ENCODE data around the gene TBX18.

TBX18 gene

DNA sequence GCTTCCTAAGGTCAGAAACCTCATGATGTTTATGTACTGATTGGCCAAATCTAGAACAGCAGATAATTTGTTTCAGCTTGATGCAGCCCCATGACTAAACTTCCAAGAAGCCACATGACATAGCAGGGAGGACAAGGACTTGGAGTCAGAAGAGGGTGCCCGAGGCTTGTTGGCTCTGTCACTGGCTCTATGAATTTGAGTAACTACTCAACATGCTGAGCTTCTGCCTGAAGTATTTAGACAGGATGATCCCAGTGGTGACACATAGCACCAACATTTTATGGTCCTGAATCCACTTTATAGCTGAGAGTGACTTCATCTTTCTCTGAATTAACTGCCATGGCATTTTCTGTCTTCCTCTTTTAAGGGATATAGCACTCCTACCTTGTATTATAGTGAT lies 13.5 kb upstream of the TBX18 start:
- H2AFZ ChIP-seq (ENCODE audit: low read depth, low read length), result no peak overlapping the region
- H3K9me3 ChIP-seq (ENCODE audit: control insufficient read depth, low read length), result no peaks in the 10 kb centered on the region
- H2AK5ac ChIP-seq (ENCODE audit: low read length, severe bottlenecking), result no peak overlapping the region
- peaks cover 12% of the 10 kb centered on the region for H3K4me1 ChIP-seq (ENCODE audit: control insufficient read depth, insufficient read depth, low read depth, low read length)
- H3K4me3 ChIP-seq (ENCODE audit: insufficient read depth in 1 of 2, low read depth in 1 of 2, low read length in 2 of 2), result no peak overlapping the region
- H3K27me3 ChIP-seq (ENCODE audit: control insufficient read depth in 1 of 2, insufficient read depth in 1 of 2, low read length in 2 of 2), result peaks cover 1 to 65% of the 10 kb centered on the region in 2 experiments
- no peak overlapping the region for H3K18ac ChIP-seq (ENCODE audit: low read depth in 1 of 2, low read length in 2 of 2)
- H4K91ac ChIP-seq (ENCODE audit: low read length), result no peak overlapping the region
- H3K23ac ChIP-seq (ENCODE audit: low read length in 2 of 2), result no peak overlapping the region
- no peak overlapping the region for H4K8ac ChIP-seq (ENCODE audit: low read length)
- no peak overlapping the region for H2BK15ac ChIP-seq (ENCODE audit: low read depth, poor library complexity, severe bottlenecking)
- no peak overlapping the region for H3K4me2 ChIP-seq (ENCODE audit: low read length, poor library complexity, severe bottlenecking)
- H3K36me3 ChIP-seq (ENCODE audit: control insufficient read depth in 1 of 2, insufficient read depth in 2 of 2, low read depth in 1 of 2, low read length in 2 of 2), result no peaks in the 10 kb centered on the region
- no peaks in the 10 kb centered on the region for H3K79me1 ChIP-seq (replicated peaks; ENCODE audit: low read length, poor library complexity, severe bottlenecking)
- 63% methylated on average over 1 of the region's 1 CpG for WGBS
- H3K9ac ChIP-seq (ENCODE audit: low read length), result peak overlapping the region; percentile 20
- H3K4ac ChIP-seq (ENCODE audit: low read depth in 1 of 2, low read length in 2 of 2), result no peak overlapping the region
- H3K27ac ChIP-seq (ENCODE audit: low read length, poor library complexity, severe bottlenecking), result no peak overlapping the region
- no peak overlapping the region for H2BK5ac ChIP-seq (ENCODE audit: low read depth, low read length, poor library complexity, severe bottlenecking)
- no peak overlapping the region for H3K14ac ChIP-seq (ENCODE audit: low read length in 2 of 2)
- DNase-seq, result no peak
- H2BK12ac ChIP-seq (ENCODE audit: low read length in 2 of 2), result no peak overlapping the region
- H2BK120ac ChIP-seq (ENCODE audit: low read depth, low read length), result no peak overlapping the region

DNA sequence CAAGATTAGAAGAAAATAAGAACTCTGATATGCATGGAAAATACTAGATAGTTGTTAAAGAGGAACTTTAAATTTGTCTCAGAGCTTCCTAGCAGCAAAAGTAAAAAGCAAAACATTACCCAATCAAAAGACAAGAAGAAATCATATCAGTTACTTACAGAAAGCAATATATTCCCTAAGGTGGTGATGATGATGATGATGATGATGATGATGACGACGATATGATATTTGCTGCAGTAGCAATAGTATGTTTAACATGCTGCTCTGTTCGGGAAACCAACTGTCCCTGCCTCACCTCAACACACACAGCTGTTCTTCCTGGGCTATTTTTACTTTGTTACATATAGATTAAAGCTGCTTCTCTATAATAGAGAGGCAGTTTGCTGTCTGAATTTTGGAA lies 12.0 kb upstream of the TBX18 start:
- Histone ChIP-seq H3K36me3 (ENCODE audit: control insufficient read depth in 1 of 2, insufficient read depth in 2 of 2, low read depth in 1 of 2, low read length in 2 of 2) (no peaks in the 10 kb centered on the region), H2BK15ac (ENCODE audit: low read depth, poor library complexity, severe bottlenecking) (no peak overlapping the region), H3K4me2 (ENCODE audit: low read length, poor library complexity, severe bottlenecking) (no peak overlapping the region), H3K27ac (ENCODE audit: low read length, poor library complexity, severe bottlenecking) (no peak overlapping the region), H2BK12ac (ENCODE audit: low read length in 2 of 2) (no peak overlapping the region), H3K4me3 (ENCODE audit: insufficient read depth in 1 of 2, low read depth in 1 of 2, low read length in 2 of 2) (no peak overlapping the region), H3K23ac (ENCODE audit: low read length in 2 of 2) (no peak overlapping the region), H4K91ac (ENCODE audit: low read length) (no peak overlapping the region), H3K4ac (ENCODE audit: low read depth in 1 of 2, low read length in 2 of 2) (no peak overlapping the region), H2AFZ (ENCODE audit: low read depth, low read length) (no peak overlapping the region), H3K4me1 (ENCODE audit: control insufficient read depth, insufficient read depth, low read depth, low read length) (peaks cover 14% of the 10 kb centered on the region), H3K9me3 (ENCODE audit: control insufficient read depth, low read length) (no peaks in the 10 kb centered on the region), H3K9ac (ENCODE audit: low read length) (no peak overlapping the region), H4K8ac (ENCODE audit: low read length) (no peak overlapping the region), H3K27me3 (ENCODE audit: control insufficient read depth in 1 of 2, insufficient read depth in 1 of 2, low read length in 2 of 2) (peaks cover 7 to 71% of the 10 kb centered on the region in 2 experiments), H2BK5ac (ENCODE audit: low read depth, low read length, poor library complexity, severe bottlenecking) (no peak overlapping the region), H2BK120ac (ENCODE audit: low read depth, low read length) (no peak overlapping the region), H3K18ac (ENCODE audit: low read depth in 1 of 2, low read length in 2 of 2) (no peak overlapping the region), H3K14ac (ENCODE audit: low read length in 2 of 2) (no peak overlapping the region), H2AK5ac (ENCODE audit: low read length, severe bottlenecking) (no peak overlapping the region), H3K79me1 (replicated peaks; ENCODE audit: low read length, poor library complexity, severe bottlenecking) (no peaks in the 10 kb centered on the region)
- DNase-seq, result no peak
- 60% methylated on average over 1 of the region's 3 CpGs for WGBS

DNA sequence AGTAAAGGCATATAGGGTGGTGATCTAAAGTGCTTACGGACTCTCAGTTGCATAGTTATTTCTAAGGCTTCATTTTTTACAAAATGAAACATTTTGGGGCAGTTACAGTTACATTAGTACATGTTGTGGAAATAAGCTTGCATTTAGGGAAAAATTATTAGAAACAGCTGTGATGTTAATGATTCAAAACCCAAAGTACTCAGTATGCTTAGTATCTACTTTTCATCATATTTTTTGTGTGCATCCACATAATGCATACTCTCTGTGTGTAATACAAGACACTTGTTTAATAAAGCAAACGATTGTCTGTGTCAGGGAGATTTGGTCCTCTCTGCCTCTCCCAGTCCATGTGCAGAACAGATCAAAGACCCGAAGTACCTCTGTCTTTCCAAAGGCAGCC lies 11.4 kb upstream of the TBX18 start:
- no peaks in the 10 kb centered on the region for H3K9me3 ChIP-seq (ENCODE audit: control insufficient read depth, low read length)
- H4K91ac ChIP-seq (ENCODE audit: low read length), result no peak overlapping the region
- no peak overlapping the region for H3K4me2 ChIP-seq (ENCODE audit: low read length, poor library complexity, severe bottlenecking)
- no peaks in the 10 kb centered on the region for H3K79me1 ChIP-seq (replicated peaks; ENCODE audit: low read length, poor library complexity, severe bottlenecking)
- no peak overlapping the region for H3K9ac ChIP-seq (ENCODE audit: low read length)
- H3K4me3 ChIP-seq (ENCODE audit: insufficient read depth in 1 of 2, low read depth in 1 of 2, low read length in 2 of 2), result no peak overlapping the region
- peaks cover 14% of the 10 kb centered on the region for H3K4me1 ChIP-seq (ENCODE audit: control insufficient read depth, insufficient read depth, low read depth, low read length)
- no peak overlapping the region for H3K4ac ChIP-seq (ENCODE audit: low read depth in 1 of 2, low read length in 2 of 2)
- H3K36me3 ChIP-seq (ENCODE audit: control insufficient read depth in 1 of 2, insufficient read depth in 2 of 2, low read depth in 1 of 2, low read length in 2 of 2), result no peaks in the 10 kb centered on the region
- no peak overlapping the region for H2AFZ ChIP-seq (ENCODE audit: low read depth, low read length)
- H2AK5ac ChIP-seq (ENCODE audit: low read length, severe bottlenecking), result no peak overlapping the region
- H4K8ac ChIP-seq (ENCODE audit: low read length), result no peak overlapping the region
- no peak overlapping the region for H3K27ac ChIP-seq (ENCODE audit: low read length, poor library complexity, severe bottlenecking)
- H2BK15ac ChIP-seq (ENCODE audit: low read depth, poor library complexity, severe bottlenecking), result no peak overlapping the region
- H3K14ac ChIP-seq (ENCODE audit: low read length in 2 of 2), result no peak overlapping the region
- no peak overlapping the region for H3K18ac ChIP-seq (ENCODE audit: low read depth in 1 of 2, low read length in 2 of 2)
- H3K27me3 ChIP-seq (ENCODE audit: control insufficient read depth in 1 of 2, insufficient read depth in 1 of 2, low read length in 2 of 2), result peaks cover 7 to 71% of the 10 kb centered on the region in 2 experiments
- no peak overlapping the region for H2BK12ac ChIP-seq (ENCODE audit: low read length in 2 of 2)
- 100% methylated on average over 1 of the region's 3 CpGs for WGBS
- H2BK5ac ChIP-seq (ENCODE audit: low read depth, low read length, poor library complexity, severe bottlenecking), result no peak overlapping the region
- no peak for DNase-seq
- no peak overlapping the region for H3K23ac ChIP-seq (ENCODE audit: low read length in 2 of 2)
- H2BK120ac ChIP-seq (ENCODE audit: low read depth, low read length), result no peak overlapping the region

DNA sequence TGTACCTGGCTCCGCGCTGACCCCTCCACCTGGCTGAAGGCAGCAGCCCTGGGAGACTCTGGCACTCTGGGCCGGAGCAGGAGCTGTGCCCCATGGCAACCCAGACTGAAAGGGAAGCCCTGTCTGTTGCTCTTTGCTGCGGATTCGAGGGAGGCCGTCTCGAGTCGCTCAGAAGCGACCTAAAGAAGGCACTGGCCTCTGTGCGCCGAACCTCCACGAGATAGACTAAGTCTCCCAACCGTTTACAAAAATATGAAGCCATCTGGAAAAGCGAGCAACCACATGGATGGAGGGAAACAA lies 10.5 kb upstream of the TBX18 start:
- Histone ChIP-seq H2BK5ac (ENCODE audit: low read depth, low read length, poor library complexity, severe bottlenecking) (no peak overlapping the region), H2BK120ac (ENCODE audit: low read depth, low read length) (no peak overlapping the region), H3K4me1 (ENCODE audit: control insufficient read depth, insufficient read depth, low read depth, low read length) (peaks cover 14% of the 10 kb centered on the region), H4K8ac (ENCODE audit: low read length) (no peak overlapping the region), H3K9me3 (ENCODE audit: control insufficient read depth, low read length) (no peaks in the 10 kb centered on the region), H2AK5ac (ENCODE audit: low read length, severe bottlenecking) (no peak overlapping the region), H2AFZ (ENCODE audit: low read depth, low read length) (no peak overlapping the region), H2BK12ac (ENCODE audit: low read length in 2 of 2) (no peak overlapping the region), H3K9ac (ENCODE audit: low read length) (peak overlapping the region; percentile 88), H3K27ac (ENCODE audit: low read length, poor library complexity, severe bottlenecking) (no peak overlapping the region), H3K27me3 (ENCODE audit: control insufficient read depth in 1 of 2, insufficient read depth in 1 of 2, low read length in 2 of 2) (peaks cover 7 to 70% of the 10 kb centered on the region in 2 experiments), H3K4me2 (ENCODE audit: low read length, poor library complexity, severe bottlenecking) (peak overlapping the region; percentile 97), H3K4ac (ENCODE audit: low read depth in 1 of 2, low read length in 2 of 2) (no peak overlapping the region), H4K91ac (ENCODE audit: low read length) (peak overlapping the region; percentile 37), H3K79me1 (replicated peaks; ENCODE audit: low read length, poor library complexity, severe bottlenecking) (no peaks in the 10 kb centered on the region), H2BK15ac (ENCODE audit: low read depth, poor library complexity, severe bottlenecking) (no peak overlapping the region), H3K36me3 (ENCODE audit: control insufficient read depth in 1 of 2, insufficient read depth in 2 of 2, low read depth in 1 of 2, low read length in 2 of 2) (no peaks in the 10 kb centered on the region), H3K4me3 (ENCODE audit: insufficient read depth in 1 of 2, low read depth in 1 of 2, low read length in 2 of 2) (peak overlapping the region; percentile 63 to 79), H3K23ac (ENCODE audit: low read length in 2 of 2) (no peak overlapping the region), H3K14ac (ENCODE audit: low read length in 2 of 2) (no peak overlapping the region), H3K18ac (ENCODE audit: low read depth in 1 of 2, low read length in 2 of 2) (no peak overlapping the region)
- WGBS, result 3% methylated on average over 8 of the region's 14 CpGs
- no peak for DNase-seq
